NCI-H1048 (cell line): ENCODE measurements around the gene EGFLAM.
A peak's percentile ranks its signal among the peaks of the same experiment; 100 is the strongest.
"Not testable (repeated sequence)": the region's sequence is repeated elsewhere in the genome, so short reads cannot be mapped to it uniquely, and the experiment has no call there.

ENCODE experiments used
- DNase-seq: peaks from one replicate; lab custom pipeline; 2025; lab: John Stamatoyannopoulos, UW

EGFLAM gene

GRCh38 chr5:38375423-38375822 is 117.1 kb downstream of the EGFLAM start:
- DNase-seq: no peak

- no peak for DNase-seq
These were observed 118.0 kb downstream of the EGFLAM start for GRCh38 chr5:38376404-38376803.

DNA sequence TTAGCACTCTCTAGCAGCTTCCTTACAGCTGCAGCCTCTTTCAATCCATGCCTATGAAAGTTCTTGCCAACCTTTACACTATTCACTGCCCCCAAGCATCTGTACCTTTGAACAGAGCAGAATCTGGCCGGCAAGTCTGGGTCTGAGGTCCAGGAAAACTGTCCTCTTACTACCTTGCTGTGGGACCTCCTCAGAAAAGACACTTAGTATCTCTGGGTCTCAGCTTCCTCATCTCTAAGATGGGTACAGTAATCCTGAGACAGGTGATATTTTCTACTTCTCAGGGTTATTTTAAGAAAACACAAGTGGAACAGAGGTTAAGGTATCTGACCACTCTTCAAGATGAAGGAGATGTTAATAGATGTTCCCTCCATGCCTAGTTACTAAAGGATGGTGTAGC is 120.2 kb downstream of the EGFLAM start:
- no peak for DNase-seq

DNA sequence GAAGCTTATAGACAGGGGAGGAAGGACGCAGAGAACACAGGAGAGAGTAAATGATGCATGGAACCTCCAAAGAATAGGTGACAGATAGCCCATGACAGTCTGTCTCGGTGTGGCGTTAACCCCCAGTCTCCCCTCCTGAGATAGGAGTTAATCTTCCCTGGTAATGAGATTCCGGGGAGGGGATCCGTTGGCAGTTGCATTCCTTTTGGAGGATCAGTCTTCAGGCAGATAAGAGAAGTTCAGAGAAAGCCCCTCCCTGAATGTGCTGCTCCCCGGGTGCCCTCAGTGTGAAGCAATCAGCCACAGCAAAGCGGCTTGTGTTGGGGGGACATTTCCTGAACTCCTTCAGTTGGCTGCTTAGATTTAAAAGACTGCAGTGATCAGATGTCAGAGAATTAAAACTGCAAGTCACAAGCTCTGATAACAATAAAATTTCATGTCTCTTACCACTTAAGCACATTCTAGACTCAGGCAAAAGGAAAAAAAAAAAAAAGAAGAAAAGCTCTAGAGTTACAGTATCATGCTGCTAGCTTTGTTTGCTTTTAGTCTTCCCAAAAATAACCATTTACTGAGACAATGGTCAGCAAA is 121.1 kb downstream of the EGFLAM start:
- no peak for DNase-seq

- DNase-seq: no peak
These were observed 122.2 kb downstream of the EGFLAM start for GRCh38 chr5:38380537-38380936.

GRCh38 chr5:38381361-38381760 is 123.0 kb downstream of the EGFLAM start:
- no peak for DNase-seq

GRCh38 chr5:38382898-38383297 is 124.5 kb downstream of the EGFLAM start:
- DNase-seq: peak; percentile 33

- no peak for DNase-seq
These were observed 125.3 kb downstream of the EGFLAM start for GRCh38 chr5:38383701-38384100.

DNA sequence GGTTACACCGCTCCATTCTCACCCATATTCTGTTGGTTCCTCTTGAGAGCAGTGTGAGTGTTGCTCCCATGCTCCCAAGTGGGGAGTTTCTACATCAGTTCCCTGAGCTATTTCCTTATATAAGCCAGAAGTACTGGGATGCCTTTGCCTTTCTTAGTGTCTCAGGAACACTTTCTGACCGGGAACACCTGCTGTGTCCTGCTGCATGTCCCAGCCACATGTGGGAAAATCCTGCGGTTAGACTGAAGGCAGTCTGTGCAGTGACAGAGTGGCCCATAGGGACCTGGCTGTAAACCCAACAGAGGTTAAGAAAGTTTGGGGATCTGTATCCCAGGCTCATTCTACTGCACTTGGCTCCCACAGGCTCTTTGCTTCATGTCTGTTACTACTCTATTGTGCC is 126.0 kb downstream of the EGFLAM start:
- no peak for DNase-seq

DNA sequence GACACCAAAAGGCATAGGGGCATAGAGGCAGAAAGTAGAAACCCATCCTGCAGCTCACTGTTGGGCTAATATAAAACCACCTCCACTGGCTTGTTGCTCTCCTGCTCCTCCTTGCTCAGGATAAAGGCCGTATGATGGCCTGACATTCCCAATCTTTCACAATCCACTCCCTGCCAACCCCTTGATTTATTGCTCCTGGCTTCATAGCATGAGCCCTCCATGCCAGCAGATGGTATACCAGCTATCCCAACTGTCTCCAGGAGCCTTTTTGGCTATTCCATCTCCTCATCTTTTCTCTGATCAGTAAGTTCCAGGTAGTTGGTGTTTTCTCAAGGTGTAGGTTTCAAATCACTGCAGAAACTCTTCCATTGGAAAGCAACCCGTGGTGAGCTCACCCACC is 128.8 kb downstream of the EGFLAM start:
- DNase-seq: no peak

DNA sequence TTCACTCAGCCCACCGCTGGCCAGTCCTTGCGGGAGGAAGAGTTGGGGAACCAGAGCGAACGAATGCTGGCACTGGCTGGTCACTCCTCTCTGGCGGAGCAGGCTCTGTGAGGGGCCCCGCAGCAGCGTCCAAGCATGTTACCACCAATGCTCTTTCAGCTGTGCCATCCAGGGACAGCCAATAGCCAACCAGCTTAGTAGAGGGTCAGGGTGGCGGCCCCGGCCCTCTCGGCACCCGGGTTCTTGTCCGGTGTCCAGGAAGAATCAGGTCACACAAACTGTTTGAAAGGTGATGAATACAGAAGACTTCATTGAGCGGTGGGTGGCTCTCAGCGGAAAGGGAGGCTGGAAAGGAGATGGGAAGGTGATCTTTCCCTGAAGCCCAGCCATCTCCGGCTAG is 135.3 kb downstream of the EGFLAM start:
- DNase-seq: no peak

DNA sequence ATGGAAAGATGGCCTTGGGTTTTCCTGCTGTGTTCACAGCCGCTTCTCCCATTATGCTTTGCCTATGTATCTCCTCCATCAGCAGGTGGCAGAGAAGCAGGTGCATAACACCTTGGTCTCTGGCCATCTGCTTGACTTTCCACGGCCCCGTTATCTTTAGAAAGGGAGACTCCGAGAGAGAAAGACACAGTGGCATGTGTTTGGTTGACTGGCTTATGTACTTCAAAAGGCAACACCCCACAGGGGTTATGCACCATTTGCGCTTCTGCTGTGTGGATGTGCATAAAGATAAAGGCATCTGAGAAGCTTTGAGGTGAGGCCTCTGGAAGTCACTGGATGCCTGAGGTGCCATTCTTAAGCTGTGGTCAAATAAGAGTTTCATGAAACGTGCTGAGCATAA is 138.4 kb downstream of the EGFLAM start:
- no peak for DNase-seq

DNA sequence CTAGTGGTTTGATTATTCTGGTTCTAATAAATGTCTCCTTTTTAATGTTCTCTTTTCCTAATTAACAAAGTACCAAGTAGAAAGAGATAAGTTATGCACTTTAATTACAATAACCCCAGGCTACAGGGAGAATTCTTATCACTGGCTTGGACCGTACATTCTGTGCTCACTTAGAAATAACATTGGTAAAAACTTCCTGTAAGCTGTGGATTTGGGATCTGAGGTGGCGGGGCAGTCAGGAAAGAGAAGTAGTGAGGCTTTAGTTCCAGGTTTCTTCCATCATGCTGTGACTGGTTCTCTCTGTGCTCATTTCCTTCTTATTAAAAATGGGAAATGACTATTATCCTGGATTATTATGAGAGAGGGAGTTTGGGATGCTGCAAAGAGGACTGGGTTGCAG is 142.0 kb downstream of the EGFLAM start:
- DNase-seq: no peak

DNA sequence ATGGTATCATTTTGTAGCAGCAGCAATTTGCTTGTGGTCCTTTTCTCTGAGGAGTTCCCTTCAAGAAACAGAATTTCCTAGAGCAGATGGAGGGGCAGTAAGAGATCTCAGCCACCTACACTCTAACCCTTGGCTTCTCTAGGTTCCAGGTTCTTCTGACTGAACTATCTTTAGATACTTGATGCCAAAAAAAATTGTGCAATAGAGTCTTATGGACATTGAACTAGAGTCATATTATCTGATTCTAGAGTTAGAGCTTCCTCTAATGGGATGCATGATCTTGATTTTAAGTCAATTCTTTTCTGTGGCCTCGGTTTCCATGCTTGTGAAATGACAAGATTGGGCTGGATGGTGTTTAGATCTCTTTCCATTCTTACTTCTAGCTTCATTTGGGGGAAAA is 142.8 kb downstream of the EGFLAM start:
- DNase-seq: no peak

- no peak for DNase-seq
These were observed 145.0 kb downstream of the EGFLAM start for GRCh38 chr5:38403406-38403805.

DNA sequence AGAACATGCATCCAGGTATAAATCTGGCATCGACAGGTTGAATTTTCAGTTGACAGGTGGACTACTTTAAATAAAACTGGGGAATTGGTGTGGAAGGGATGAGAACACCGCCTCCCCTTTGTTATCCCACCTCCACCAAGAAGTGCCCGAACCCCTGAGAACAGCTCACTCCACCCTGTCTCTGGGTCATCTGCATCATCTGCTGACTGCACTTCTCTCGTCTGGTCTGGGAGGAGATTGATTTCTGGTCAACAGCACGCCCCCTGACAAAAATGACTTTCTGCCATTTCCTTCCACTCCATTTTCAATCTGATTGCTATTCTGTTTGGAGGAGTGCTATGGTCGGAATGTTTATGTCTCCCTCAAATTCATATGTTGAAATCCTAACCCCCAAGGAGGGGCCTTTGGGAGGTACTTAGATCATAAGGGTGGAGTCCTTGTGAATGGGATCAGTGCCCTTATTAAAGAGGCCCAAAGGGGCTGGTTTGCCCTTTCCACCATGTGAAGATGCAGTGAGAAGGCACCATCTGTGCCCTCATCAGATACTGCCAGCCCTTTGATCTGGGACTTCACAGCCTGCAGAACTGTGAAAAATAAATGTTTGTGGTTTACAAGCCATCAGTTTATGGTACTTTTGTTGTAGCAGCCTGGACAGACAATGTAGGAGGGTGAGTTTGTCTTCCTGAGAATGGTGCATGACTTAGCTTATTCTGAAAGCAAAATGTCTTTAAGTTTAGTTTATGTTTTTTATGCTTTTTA is 145.7 kb downstream of the EGFLAM start:
- no peak for DNase-seq

GRCh38 chr5:38404667-38405276 is 146.4 kb downstream of the EGFLAM start:
- no peak for DNase-seq

DNA sequence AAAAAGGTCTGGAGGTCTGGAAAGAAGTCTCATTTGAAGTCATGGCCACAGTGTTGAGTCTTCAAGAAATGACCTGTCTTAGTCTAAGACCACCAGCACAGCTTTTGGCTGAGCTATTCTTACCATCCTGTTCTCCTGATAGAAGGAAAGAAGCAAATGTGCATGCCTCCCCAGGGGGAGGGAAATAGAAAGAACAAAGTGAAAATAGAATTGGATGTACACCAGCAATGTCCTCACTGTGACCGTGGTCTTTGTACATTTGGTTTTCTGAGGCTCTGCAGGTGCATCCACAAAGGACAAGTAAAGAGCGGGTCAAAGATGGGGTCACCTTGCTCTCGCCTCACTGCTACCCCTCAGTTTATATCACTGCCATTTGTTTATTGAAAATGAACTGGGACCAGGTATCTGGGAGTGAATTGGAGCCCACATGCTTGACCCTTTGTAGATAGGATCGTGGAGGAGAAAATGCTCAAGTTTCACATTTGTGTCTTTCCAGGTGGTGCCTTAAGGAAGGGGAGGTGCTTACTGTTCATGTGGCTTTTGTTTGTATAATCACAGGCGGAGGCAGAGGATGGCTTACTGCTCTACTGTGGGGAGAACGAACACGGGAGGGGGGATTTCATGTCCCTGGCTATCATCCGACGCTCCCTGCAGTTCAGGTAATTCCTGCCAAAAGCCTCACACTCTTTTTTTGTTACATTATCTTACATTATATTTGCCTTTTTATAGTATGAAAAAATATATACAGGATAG is 150.3 kb downstream of the EGFLAM start:
- no peak for DNase-seq

- no peak for DNase-seq
These were observed 152.1 kb downstream of the EGFLAM start for GRCh38 chr5:38410304-38410990.

GRCh38 chr5:38413696-38414095 is 155.3 kb downstream of the EGFLAM start:
- no peak for DNase-seq

DNA sequence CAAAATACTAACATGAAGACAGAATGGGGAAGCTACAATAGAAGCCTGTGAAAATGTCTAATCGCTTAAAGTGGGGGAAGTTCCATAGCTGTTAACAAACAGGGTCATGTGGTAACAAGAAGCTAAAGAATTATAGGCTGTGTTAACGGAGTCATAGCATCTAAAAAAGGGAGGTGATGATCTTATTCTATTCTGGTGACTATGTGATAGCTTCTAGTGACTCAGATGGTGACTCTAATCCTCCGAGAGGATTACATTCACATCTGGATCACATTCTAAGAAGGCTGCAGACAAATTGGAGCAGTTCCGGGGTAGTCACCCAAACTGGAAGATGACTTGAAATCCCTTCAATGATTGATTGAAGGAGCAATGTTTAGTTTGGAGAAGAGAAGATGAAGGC is 156.0 kb downstream of the EGFLAM start:
- no peak for DNase-seq

GRCh38 chr5:38415772-38416171 is 157.4 kb downstream of the EGFLAM start:
- not testable (repeated sequence) for DNase-seq
